Measurements from ENCODE around the gene NDUFC2.

DNA sequence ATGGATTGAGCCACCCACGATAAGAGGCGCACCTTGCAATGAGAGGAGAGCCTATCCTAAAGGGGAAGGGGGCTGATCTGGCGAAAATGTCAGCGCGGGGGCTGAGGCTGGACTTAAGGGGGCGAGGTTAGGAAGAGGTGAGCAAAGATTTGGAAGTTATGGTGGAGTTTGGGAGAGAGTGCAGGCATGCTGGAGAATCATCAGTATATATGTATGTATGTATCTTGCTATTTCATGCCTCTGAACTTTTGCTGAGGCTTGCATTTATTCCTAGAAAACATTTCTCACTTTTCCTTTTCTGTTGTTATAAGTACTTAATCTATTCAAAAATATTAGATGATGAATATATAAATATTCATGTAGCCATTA is 33.2 kb downstream of the NDUFC2 start:
- TF ChIP-seq POLR2AphosphoS5 (IDR thresholded peaks at IDR 0.05) (no peak), POLR2A (IDR thresholded peaks at IDR 0.05) (no peak), EP300 (IDR thresholded peaks at IDR 0.05) (no peak)
- TF ChIP-seq, protein P1, sequence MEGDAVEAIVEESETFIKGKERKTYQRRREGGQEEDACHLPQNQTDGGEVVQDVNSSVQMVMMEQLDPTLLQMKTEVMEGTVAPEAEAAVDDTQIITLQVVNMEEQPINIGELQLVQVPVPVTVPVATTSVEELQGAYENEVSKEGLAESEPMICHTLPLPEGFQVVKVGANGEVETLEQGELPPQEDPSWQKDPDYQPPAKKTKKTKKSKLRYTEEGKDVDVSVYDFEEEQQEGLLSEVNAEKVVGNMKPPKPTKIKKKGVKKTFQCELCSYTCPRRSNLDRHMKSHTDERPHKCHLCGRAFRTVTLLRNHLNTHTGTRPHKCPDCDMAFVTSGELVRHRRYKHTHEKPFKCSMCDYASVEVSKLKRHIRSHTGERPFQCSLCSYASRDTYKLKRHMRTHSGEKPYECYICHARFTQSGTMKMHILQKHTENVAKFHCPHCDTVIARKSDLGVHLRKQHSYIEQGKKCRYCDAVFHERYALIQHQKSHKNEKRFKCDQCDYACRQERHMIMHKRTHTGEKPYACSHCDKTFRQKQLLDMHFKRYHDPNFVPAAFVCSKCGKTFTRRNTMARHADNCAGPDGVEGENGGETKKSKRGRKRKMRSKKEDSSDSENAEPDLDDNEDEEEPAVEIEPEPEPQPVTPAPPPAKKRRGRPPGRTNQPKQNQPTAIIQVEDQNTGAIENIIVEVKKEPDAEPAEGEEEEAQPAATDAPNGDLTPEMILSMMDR (IDR thresholded peaks at IDR 0.05), result peak in 1 of 4 experiments; percentile 14

Data from sigmoid colon (tissue), 4 donors.